Aorta (tissue), 5 donors: ENCODE results near the gene PRLHR. TPM values are rescaled to one million over a fixed set of nuclear protein-coding genes. Genes with fewer than 3 reads are reported as not detected.

Experiments used
- ATAC-seq: fragments of 200-7000 bp; cut with Tn5 transposase; one replicate; pipeline ENCODE4 v1.9.1; 2022; ENCODE audit warnings: moderate library complexity; ENCODE audit not compliant: low FRiP score
- DNase-seq, 2 donors: peaks; one replicate each; pipeline ENCODE4 v3.0.0-alpha.2; 2020
- H3K27ac ChIP-seq, 2 donors: one replicate each; pipeline ENCODE4 v1.5.1; 2013; ENCODE audit warnings: low read length in 2 of 2, mild to moderate bottlenecking in 2 of 2, moderate library complexity in 2 of 2, control low read depth in 1 of 2, inconsistent platforms in 1 of 2, low read depth in 1 of 2
- H3K27me3 ChIP-seq, 2 donors: one replicate each; pipeline ENCODE4 v1.6.1; 2013; ENCODE audit warnings: control low read depth in 1 of 2, low read length in 1 of 2, mild to moderate bottlenecking in 1 of 2, moderate library complexity in 1 of 2; ENCODE audit not compliant: insufficient read depth in 2 of 2, control insufficient read depth in 1 of 2
- H3K36me3 ChIP-seq, 2 donors: one replicate each; pipeline ENCODE4 v1.6.1; 2013; ENCODE audit warnings: control low read depth in 1 of 2, low read length in 1 of 2, mild to moderate bottlenecking in 1 of 2; ENCODE audit not compliant: insufficient read depth in 2 of 2, control insufficient read depth in 1 of 2
- H3K4me1 ChIP-seq, 2 donors: one replicate each; pipeline ENCODE4 v1.6.1; 2013; ENCODE audit warnings: low read length in 2 of 2, control low read depth in 1 of 2, mild to moderate bottlenecking in 1 of 2, moderate library complexity in 1 of 2; ENCODE audit not compliant: insufficient read depth in 2 of 2, control insufficient read depth in 1 of 2
- H3K4me3 ChIP-seq, 2 donors: one replicate each; pipeline ENCODE4 v1.5.1; 2013; ENCODE audit warnings: low read length in 2 of 2, control low read depth in 1 of 2, mild to moderate bottlenecking in 1 of 2
- H3K9me3 ChIP-seq: one replicate; pipeline ENCODE4 v1.6.1; 2013; ENCODE audit warnings: mild to moderate bottlenecking, low read length; ENCODE audit not compliant: control insufficient read depth
- WGBS, 2 donors: extraction: QIAGEN DNeasy Blood & Tissue Kit; methylation state at CpG; one replicate each; pipeline ENCODE4 v1.1.7; 2013; 5-methylcytosine and 5-hydroxymethylcytosine counted together
- intact Hi-C, 2 donors: fragments of 100-400 bp; cut with DNase I; formaldehyde crosslinking; loops; one replicate each; pipeline versions ENCODE4 v1.14.2 to v1.15.0; 2022
- polyA plus RNA-seq, 2 donors: library from polyadenylated mRNA; stranded (reverse); fragments of 200-250 nt; gene quantifications; one replicate each; pipeline ENCODE4 v1.2.3, GENCODE V29; 2013
- total RNA-seq, 2 donors: library from RNA; stranded (reverse); fragmentation: NEBNext Ultra II Directional; extraction: Animal tissue kit (Norgen Biotek cat#: 25700); gene quantifications; one replicate each; pipeline ENCODE4 v1.2.1, GENCODE V29; 2021
- donor health status: healthy with polysubstance abuse.
- donor health status: Bipolar disorder and iron deficiency.
- donor health status: DM: no; HTN: no; CAD: no.
- donor health status: DM: no; HTN: no; CAD: no.
- donor health status: DM: yes; HTN: yes; CAD: no.

PRLHR gene
- total and polyA plus RNA-seq, 4 donors = not detected

DNA sequence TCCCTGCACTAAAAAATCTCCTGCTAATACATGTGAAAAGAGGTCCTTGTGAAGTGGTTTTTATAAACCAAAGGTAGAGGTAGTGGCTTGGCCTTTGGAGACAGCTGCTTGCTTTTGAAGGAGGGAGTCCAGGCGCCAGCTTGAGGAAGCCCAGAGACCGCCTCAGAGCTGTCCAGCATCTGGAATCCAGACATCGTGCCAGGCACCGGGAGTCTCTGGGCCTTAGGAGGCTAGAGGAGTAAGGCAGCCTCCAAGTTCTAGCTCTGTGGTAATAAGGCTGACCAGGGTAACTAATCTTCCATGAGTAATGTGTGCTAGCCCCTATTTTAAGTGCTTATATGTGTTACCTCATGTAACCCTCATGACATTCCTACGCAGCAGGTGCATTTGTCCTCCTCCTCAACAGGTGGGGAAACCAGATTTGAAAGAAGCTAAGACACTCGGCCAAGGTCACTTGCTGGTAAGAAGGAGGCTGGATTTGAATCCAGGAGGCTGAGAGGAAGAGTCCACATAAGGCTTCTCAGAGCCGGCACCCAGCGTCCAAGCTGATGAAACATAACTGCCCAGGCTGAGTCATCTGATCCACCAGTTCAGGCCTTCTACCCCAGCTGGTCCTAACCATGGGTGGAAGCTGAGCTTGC is 26.1 kb downstream of the PRLHR start:
- H3K27ac ChIP-seq = no peak overlapping the region
- intact Hi-C loops = loop anchor here (2.0 to 10.0 kb wide), 2 partner anchors 151 to 235 kb away; no protein-coding TSS in a partner anchor
- ATAC-seq (no peak), DNase-seq (no peak)
- no peaks in the 10 kb centered on the region for H3K4me1 ChIP-seq
- no peak overlapping the region for H3K4me3 ChIP-seq
- WGBS, 2 donors = 83 to 92% methylated on average over 8 of the region's 8 CpGs
- H3K9me3 ChIP-seq = no peaks in the 10 kb centered on the region
- H3K27me3 ChIP-seq = no peaks in the 10 kb centered on the region
- no peaks in the 10 kb centered on the region for H3K36me3 ChIP-seq

DNA sequence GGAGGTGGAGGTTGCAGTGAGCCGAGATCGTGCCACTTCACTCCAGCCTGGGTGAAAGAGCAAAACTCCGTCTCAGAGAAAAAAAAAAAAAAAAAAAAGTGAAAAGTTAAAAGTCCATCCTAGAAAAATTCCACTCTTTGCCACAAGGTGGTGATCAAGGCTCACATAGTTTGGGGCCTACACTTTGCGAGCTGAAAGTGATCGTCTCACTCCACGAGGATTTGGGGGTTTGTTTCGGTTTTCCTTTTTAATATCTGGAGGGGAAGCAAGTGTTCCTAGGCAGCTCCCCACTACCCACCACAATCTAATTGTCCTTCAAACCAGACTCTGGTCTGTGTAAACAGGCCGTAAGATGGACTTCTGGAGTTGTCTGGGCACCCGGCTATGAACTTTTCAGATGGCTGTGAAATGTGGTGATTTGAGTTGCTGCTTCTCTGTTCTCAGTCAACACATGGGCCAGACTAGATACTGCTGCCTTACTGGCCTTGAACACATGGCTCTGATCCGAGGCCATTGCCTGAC is 27.1 kb downstream of the PRLHR start:
- Histone ChIP-seq H3K4me3 (no peak overlapping the region), H3K4me1 (no peaks in the 10 kb centered on the region), H3K36me3 (no peaks in the 10 kb centered on the region), H3K27ac (no peak overlapping the region), H3K9me3 (peaks cover under 1% of the 10 kb centered on the region), H3K27me3 (no peaks in the 10 kb centered on the region)
- DNase-seq = no peak
- WGBS, 2 donors = 15 to 16% methylated on average over 10 of the region's 10 CpGs
- intact Hi-C loops = loop anchor here (1.0 to 10.0 kb wide), 3 partner anchors 152 to 236 kb away; no protein-coding TSS in a partner anchor
- ATAC-seq = peak; percentile 73

DNA sequence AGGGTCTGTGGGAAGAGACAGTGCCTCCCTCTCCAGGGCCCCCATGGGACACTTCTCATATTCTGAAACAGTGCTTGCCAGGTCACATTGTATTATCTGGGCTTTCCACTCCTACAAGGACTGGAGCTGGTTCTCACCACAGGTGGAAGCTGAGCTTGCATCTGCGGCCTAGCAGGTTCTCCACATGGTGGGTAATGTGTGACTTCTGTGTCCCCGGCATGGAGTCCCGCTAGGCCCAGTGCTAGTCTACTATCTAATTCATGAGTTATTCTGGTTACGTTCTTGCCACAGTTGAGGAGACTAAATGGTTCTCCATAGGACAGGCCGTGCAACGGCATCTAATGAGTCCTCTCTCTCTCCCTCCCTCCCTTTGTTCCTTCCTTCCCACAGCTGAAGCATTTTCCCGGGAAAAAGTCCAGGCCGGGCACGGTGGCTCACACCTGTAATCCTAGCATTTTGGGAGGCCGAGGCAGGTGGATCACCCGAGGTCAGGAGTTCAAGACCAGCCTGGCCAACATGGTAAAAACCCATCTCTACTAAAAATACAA is 27.7 kb downstream of the PRLHR start:
- Histone ChIP-seq H3K27ac (no peak overlapping the region), H3K4me3 (no peak overlapping the region), H3K27me3 (no peaks in the 10 kb centered on the region), H3K9me3 (peaks cover 3% of the 10 kb centered on the region), H3K4me1 (no peaks in the 10 kb centered on the region), H3K36me3 (no peaks in the 10 kb centered on the region)
- intact Hi-C loops = loop anchor here (1.0 to 10.0 kb wide), 3 partner anchors 153 to 237 kb away; no protein-coding TSS in a partner anchor
- ATAC-seq (no peak), DNase-seq (no peak)
- 77% methylated on average over 11 of the region's 11 CpGs for WGBS, 2 donors

DNA sequence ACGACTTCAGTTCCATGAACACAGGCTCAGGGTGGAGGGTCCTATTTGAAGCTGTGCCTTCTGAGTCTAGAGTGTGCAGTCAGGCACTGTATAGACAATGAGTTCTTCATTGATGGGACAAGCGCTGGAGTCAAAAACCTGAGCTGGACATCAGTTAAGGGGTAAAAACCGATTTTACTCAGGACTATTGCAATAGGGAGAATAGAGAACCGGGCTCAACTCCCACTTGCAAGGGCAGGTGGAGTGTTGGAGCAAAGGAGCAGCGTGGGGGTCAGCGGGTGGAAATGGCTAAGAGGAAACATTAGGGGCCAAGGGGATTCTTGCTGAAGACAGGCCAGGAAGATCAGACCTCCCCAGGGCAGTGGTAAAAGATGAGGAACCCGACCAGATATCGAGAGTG is 28.5 kb downstream of the PRLHR start:
- Histone ChIP-seq H3K27ac (no peak overlapping the region), H3K36me3 (no peaks in the 10 kb centered on the region), H3K9me3 (peaks cover 3% of the 10 kb centered on the region), H3K4me3 (no peak overlapping the region), H3K4me1 (no peaks in the 10 kb centered on the region), H3K27me3 (no peaks in the 10 kb centered on the region)
- WGBS, 2 donors = 84 to 88% methylated on average over 8 of the region's 8 CpGs
- intact Hi-C loops = loop anchor here (10.0 kb wide), 1 partner anchor 238 kb away; no protein-coding TSS in a partner anchor
- ATAC-seq (no peak), DNase-seq (no peak)

DNA sequence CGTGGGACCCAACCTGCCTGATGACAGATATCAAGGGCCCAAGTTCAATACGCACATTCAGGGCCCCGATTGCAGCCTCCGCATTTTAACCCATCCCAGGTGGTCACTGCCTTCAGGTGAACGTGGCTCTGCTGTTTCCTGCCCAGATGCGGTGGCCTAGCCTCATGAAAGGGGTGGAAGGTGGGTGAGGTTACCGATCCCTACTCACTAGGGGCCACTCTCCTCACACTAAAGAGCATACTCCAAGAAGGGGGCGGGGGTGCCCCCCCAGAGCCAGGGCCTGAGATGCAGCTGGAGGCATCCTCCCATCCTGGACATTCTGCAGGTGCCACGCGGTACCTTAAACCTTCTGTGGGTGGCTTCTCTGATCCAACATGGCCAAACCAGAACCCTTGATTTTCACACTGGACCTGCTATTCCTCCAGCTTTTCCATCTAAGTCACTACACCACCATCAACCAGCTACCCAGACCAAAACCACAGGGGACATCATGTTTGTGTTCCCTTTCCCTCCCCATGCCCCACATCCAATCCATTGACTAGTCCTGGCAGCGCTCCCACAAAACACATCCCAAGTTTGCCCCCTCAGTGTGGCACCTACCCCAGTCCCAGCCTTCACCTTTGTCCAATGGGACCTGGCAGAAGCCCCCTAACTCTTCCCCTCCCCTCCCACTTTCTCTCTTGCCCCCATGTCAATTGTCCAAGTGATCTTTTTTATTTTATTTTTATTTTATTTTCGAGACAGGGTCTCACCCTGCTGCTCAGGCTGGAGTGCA is 30.0 kb downstream of the PRLHR start:
- Histone ChIP-seq H3K36me3 (no peaks in the 10 kb centered on the region), H3K4me1 (no peaks in the 10 kb centered on the region), H3K27me3 (no peaks in the 10 kb centered on the region), H3K9me3 (peaks cover 4% of the 10 kb centered on the region), H3K27ac (no peak overlapping the region), H3K4me3 (no peak overlapping the region)
- intact Hi-C loops = loop anchor here (10.0 kb wide), 1 partner anchor 239 kb away; no protein-coding TSS in a partner anchor
- ATAC-seq = no peak
- no peak for DNase-seq
- WGBS, 2 donors = 89 to 91% methylated on average over 12 of the region's 12 CpGs

DNA sequence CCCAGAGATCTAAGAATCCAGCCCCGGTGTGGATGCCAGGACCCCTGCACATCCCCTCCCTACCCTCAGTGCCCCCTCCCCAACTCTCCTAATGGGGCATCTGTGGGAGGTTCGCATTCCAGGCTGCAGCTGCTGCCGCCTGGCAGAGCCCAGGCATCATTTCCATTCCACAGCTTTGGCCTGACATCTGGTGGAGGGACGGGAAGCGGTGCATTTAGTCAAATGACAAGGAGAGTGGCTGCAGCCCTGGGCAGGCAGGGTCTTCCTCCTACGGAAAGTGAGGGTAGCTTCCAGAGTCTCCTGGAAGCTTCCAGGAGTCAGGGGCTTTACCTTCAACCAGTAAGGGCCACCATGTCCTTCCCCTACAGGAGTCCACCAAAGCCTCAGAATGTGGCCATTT is 30.8 kb downstream of the PRLHR start:
- 12 to 18% methylated on average over 6 of the region's 6 CpGs for WGBS, 2 donors
- Histone ChIP-seq H3K36me3 (no peaks in the 10 kb centered on the region), H3K9me3 (peaks cover 4% of the 10 kb centered on the region), H3K27ac (no peak overlapping the region), H3K4me1 (no peaks in the 10 kb centered on the region), H3K4me3 (no peak overlapping the region), H3K27me3 (no peaks in the 10 kb centered on the region)
- ATAC-seq = no peak
- no peak for DNase-seq
- intact Hi-C loops = loop anchor here (10.0 kb wide), 1 partner anchor 240 kb away; no protein-coding TSS in a partner anchor

DNA sequence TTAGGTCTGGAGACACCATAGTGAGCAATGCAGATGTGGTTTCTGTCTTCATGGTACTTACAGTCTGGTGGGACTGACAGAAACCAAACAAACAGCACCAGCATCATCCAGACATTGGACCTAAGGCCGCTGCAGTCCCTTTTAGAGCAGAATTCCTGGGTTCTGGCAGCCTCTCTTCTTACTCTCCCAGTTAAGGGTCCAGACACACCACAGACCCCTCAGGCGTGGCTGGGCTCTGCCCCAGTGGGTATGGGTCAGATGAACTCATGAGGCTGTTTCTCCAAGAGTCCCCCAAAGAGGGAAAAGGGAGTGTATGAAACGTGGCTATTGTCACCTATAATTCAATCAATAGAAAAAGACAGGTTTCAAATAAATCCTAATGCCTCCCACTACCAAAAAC is 31.3 kb downstream of the PRLHR start:
- H3K36me3 ChIP-seq = no peaks in the 10 kb centered on the region
- intact Hi-C loops = loop anchor here (10.0 kb wide), 1 partner anchor 241 kb away; no protein-coding TSS in a partner anchor

DNA sequence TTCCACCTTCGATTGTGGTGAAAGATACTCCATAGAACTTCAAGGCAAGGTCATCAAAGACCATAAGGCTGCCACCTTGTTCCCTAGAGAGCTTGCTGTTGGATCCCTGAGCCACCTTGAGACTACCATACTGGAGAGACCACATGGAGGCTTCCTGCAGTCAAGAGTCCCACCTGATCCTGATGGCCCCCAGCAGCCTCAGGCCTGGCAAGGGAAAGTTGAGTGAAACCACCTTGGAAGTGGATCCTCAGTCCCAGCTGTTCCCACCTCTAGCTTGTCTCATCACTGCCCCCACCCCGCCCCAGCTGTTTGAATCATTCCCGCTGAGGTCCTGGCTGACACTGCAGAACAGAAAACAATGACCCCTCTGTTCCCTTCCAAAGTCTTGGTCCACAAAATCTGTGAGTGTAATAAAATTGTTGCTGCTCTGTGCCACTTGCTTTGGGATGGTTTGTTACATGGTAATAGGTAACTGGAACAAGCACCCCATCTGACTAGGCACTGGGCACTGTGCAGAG is 32.0 kb downstream of the PRLHR start:
- 80 to 82% methylated on average over 3 of the region's 3 CpGs for WGBS, 2 donors
- Histone ChIP-seq H3K4me1 (no peaks in the 10 kb centered on the region), H3K27me3 (no peaks in the 10 kb centered on the region), H3K36me3 (no peaks in the 10 kb centered on the region), H3K9me3 (peaks cover 4% of the 10 kb centered on the region), H3K4me3 (no peak overlapping the region), H3K27ac (no peak overlapping the region)
- ATAC-seq (no peak), DNase-seq (no peak)
- intact Hi-C loops = loop anchor here (10.0 kb wide), 1 partner anchor 241 kb away; no protein-coding TSS in a partner anchor

More for the DNA sequence above, 31.3 kb downstream of the PRLHR start:
- DNase-seq (no peak), ATAC-seq (no peak)
- Histone ChIP-seq H3K4me3 (no peak overlapping the region), H3K9me3 (peaks cover 4% of the 10 kb centered on the region), H3K27me3 (no peaks in the 10 kb centered on the region), H3K27ac (no peak overlapping the region), H3K4me1 (no peaks in the 10 kb centered on the region)
- WGBS, 2 donors = 72 to 77% methylated on average over 3 of the region's 3 CpGs
